Natural killer cell (primary cell): ENCODE measurements around the gene SDR39U1. TPM values are rescaled to one million over a fixed set of nuclear protein-coding genes. Genes with fewer than 3 reads are reported as not detected.

Experiments used
- ATAC-seq, 3 donors: fragments of 150-1000 bp in 2 of 3; fragments of 200-7000 bp in 1 of 3; cut with Tn5 transposase; 1 replicate in 1 of 3; 2 replicates in 2 of 3; pipeline ENCODE4 v1.10.0; 2021; ENCODE audit warnings: mild to moderate bottlenecking in 2 of 3, moderate library complexity in 2 of 3
- DNase-seq, 2 donors: peaks; one replicate each; pipeline versions ENCODE4 v3.0.0 to v3.0.0-alpha.2; 2013 to 2021; ENCODE audit warnings: mixed read lengths in 1 of 2
- H3K27ac ChIP-seq: one replicate; pipeline ENCODE4 v1.5.1; 2013; ENCODE audit warnings: mild to moderate bottlenecking, low read length
- H3K27me3 ChIP-seq: one replicate; pipeline ENCODE4 v1.6.1; 2013; ENCODE audit warnings: low read length; ENCODE audit not compliant: control insufficient read depth, insufficient read depth
- H3K36me3 ChIP-seq: one replicate; pipeline ENCODE4 v1.6.1; 2013; ENCODE audit warnings: low read length; ENCODE audit not compliant: control insufficient read depth, insufficient read depth
- H3K4me1 ChIP-seq: one replicate; pipeline ENCODE4 v1.6.1; 2013; ENCODE audit warnings: low read length; ENCODE audit not compliant: control insufficient read depth, insufficient read depth
- H3K4me3 ChIP-seq: one replicate; pipeline ENCODE4 v1.5.1; 2013; ENCODE audit warnings: low read length
- H3K9me3 ChIP-seq: one replicate; pipeline ENCODE4 v1.6.1; 2013; ENCODE audit warnings: low read length; ENCODE audit not compliant: control insufficient read depth, insufficient read depth
- H3K27ac Mint-ChIP-seq, 2 donors: one replicate each; pipeline ENCODE4 v1.8.0; 2022; ENCODE audit warnings: mild to moderate bottlenecking in 2 of 2, mixed read lengths in 2 of 2, moderate library complexity in 1 of 2
- H3K27me3 Mint-ChIP-seq, 2 donors: one replicate each; pipeline ENCODE4 v1.8.0; 2022; ENCODE audit warnings: low read depth in 2 of 2, mixed read lengths in 2 of 2
- H3K36me3 Mint-ChIP-seq: one replicate; pipeline ENCODE4 v1.8.0; 2022; ENCODE audit warnings: mixed read lengths
- H3K4me1 Mint-ChIP-seq, 2 donors: one replicate each; pipeline ENCODE4 v1.8.0; 2022; ENCODE audit warnings: mixed read lengths in 2 of 2
- H3K4me3 Mint-ChIP-seq: one replicate; pipeline ENCODE4 v1.8.0; 2022; ENCODE audit warnings: mild to moderate bottlenecking, moderate library complexity, mixed read lengths
- H3K9me3 Mint-ChIP-seq, 2 donors: one replicate each; pipeline ENCODE4 v1.8.0; 2022; ENCODE audit warnings: mixed read lengths in 2 of 2
- CTCF ChIP-seq: fragments of 200-600 bp; IDR thresholded peaks from one replicate; pipeline ENCODE4 v1.8.0; 2022; ENCODE audit warnings: antibody characterized with exemption
- WGBS: methylation state at CpG from one replicate; pipeline ENCODE4 v1.1.7; 2013; ENCODE audit warnings: missing lambda C conversion rate; ENCODE audit not compliant: insufficient coverage; 5-methylcytosine and 5-hydroxymethylcytosine counted together
- intact Hi-C: fragments of 100-400 bp; cut with micrococcal nuclease; formaldehyde crosslinking; loops from one replicate; pipeline ENCODE4 v1.14.2; 2022
- total RNA-seq, 4 donors: library from RNA; stranded (reverse); fragments of 120-200 nt in 1 of 4; gene quantifications; one replicate each; pipeline versions ENCODE4 v1.2.3 to v1.2.4, GENCODE V29; 2013 to 2022

Gene SDR39U1
- total RNA-seq, 3 donors from 2014 or later (not counting 1 experiment from before 2014, with no cell fraction given): 97.1 to 106 (median 100) TPM

GRCh38 chr14:24436355-24437019 lies 6.1 kb downstream of the SDR39U1 start:
- DNase-seq: peak in 1 of 2 donors; percentile 79
- Mint-ChIP-seq H3K4me3 (peak overlapping the region; percentile 31), H3K27me3 (no peaks in the 10 kb centered on the region), H3K36me3 (no peaks in the 10 kb centered on the region), H3K4me1 (peaks cover 32 to 58% of the 10 kb centered on the region in 2 donors), H3K9me3 (no peaks in the 10 kb centered on the region), H3K27ac (peak overlapping the region; percentile 19 to 50)
- Histone ChIP-seq H3K36me3 (peaks cover 75% of the 10 kb centered on the region), H3K4me1 (peaks cover 36% of the 10 kb centered on the region), H3K27me3 (no peaks in the 10 kb centered on the region), H3K4me3 (no peak overlapping the region), H3K9me3 (no peaks in the 10 kb centered on the region), H3K27ac (no peak overlapping the region)
- peak; percentile 66 to 74 (median 72) for ATAC-seq
- 49% methylated on average over 4 of the region's 5 CpGs for WGBS
- intact Hi-C loops: loop anchor here (1.0 to 10.0 kb wide), 3 partner anchors 71 to 192 kb away; partner anchors contain the start of gene TINF2
- TF ChIP-seq CTCF: peak; percentile 74

GRCh38 chr14:24435998-24436354 lies 6.6 kb downstream of the SDR39U1 start:
- 78% methylated on average over 6 of the region's 6 CpGs for WGBS
- peaks cover 32 to 58% of the 10 kb centered on the region in 2 donors for H3K4me1 Mint-ChIP-seq
- H3K9me3 Mint-ChIP-seq: no peaks in the 10 kb centered on the region
- H3K4me1 ChIP-seq: peaks cover 38% of the 10 kb centered on the region
- no peak for TF ChIP-seq CTCF
- H3K4me3 Mint-ChIP-seq: no peak overlapping the region
- H3K36me3 Mint-ChIP-seq: no peaks in the 10 kb centered on the region
- no peaks in the 10 kb centered on the region for H3K27me3 ChIP-seq
- no peaks in the 10 kb centered on the region for H3K27me3 Mint-ChIP-seq
- H3K4me3 ChIP-seq: no peak overlapping the region
- H3K9me3 ChIP-seq: no peaks in the 10 kb centered on the region
- H3K36me3 ChIP-seq: peaks cover 75% of the 10 kb centered on the region
- intact Hi-C loops: loop anchor here (1.0 to 10.0 kb wide), 3 partner anchors 71 to 191 kb away; partner anchors contain the start of gene TINF2
- peak overlapping the region; percentile 19 to 50 for H3K27ac Mint-ChIP-seq
- no peak overlapping the region for H3K27ac ChIP-seq
- no peak for ATAC-seq
- no peak for DNase-seq

GRCh38 chr14:24435192-24435810 lies 7.3 kb downstream of the SDR39U1 start:
- no peak for ATAC-seq
- no peak overlapping the region for H3K27ac ChIP-seq
- no peaks in the 10 kb centered on the region for H3K9me3 ChIP-seq
- peak overlapping the region; percentile 19 to 50 for H3K27ac Mint-ChIP-seq
- H3K4me1 ChIP-seq: peaks cover 39% of the 10 kb centered on the region
- no peak for DNase-seq
- no peaks in the 10 kb centered on the region for H3K36me3 Mint-ChIP-seq
- H3K4me3 ChIP-seq: no peak overlapping the region
- intact Hi-C loops: loop anchor here (10.0 kb wide), 1 partner anchor 190 kb away; the partner anchor contains the start of gene TINF2
- H3K9me3 Mint-ChIP-seq: no peaks in the 10 kb centered on the region
- no peaks in the 10 kb centered on the region for H3K27me3 ChIP-seq
- peaks cover 29 to 58% of the 10 kb centered on the region in 2 donors for H3K4me1 Mint-ChIP-seq
- WGBS: 87% methylated on average over 2 of the region's 2 CpGs
- no peak overlapping the region for H3K4me3 Mint-ChIP-seq
- peaks cover 69% of the 10 kb centered on the region for H3K36me3 ChIP-seq
- TF ChIP-seq CTCF: no peak
- no peaks in the 10 kb centered on the region for H3K27me3 Mint-ChIP-seq
